Activated naive CD4-positive, alpha-beta T cell treated with anti-CD3 and anti-CD28 coated beads, Interleukin-2, amount 50 U/mL, for 24 hours (primary cell): ENCODE results near the gene ATP9B.

ENCODE experiments used
- H3K27ac Mint-ChIP-seq: one replicate; pipeline ENCODE4 v1.8.0; 2021; ENCODE audit warnings: mild to moderate bottlenecking, mixed read lengths
- H3K27me3 Mint-ChIP-seq: one replicate; pipeline ENCODE4 v1.8.0; 2021; ENCODE audit warnings: mixed read lengths
- H3K36me3 Mint-ChIP-seq: one replicate; pipeline ENCODE4 v1.8.0; 2021; ENCODE audit warnings: mixed read lengths
- H3K4me1 Mint-ChIP-seq: one replicate; pipeline ENCODE4 v1.8.0; 2021; ENCODE audit warnings: mixed read lengths
- H3K4me3 Mint-ChIP-seq: one replicate; pipeline ENCODE4 v1.8.0; 2021; ENCODE audit warnings: mild to moderate bottlenecking, mixed read lengths
- H3K9me3 Mint-ChIP-seq: one replicate; pipeline ENCODE4 v1.8.0; 2021; ENCODE audit warnings: mixed read lengths

Gene ATP9B

GRCh38 chr18:79193826-79194225 is 124.6 kb downstream of the ATP9B start:
- H3K9me3 Mint-ChIP-seq: no peaks in the 10 kb centered on the region
- no peak overlapping the region for H3K27ac Mint-ChIP-seq
- peaks cover 10% of the 10 kb centered on the region for H3K36me3 Mint-ChIP-seq
- H3K4me3 Mint-ChIP-seq: no peak overlapping the region
- no peaks in the 10 kb centered on the region for H3K27me3 Mint-ChIP-seq
- H3K4me1 Mint-ChIP-seq: no peaks in the 10 kb centered on the region

- H3K36me3 Mint-ChIP-seq: peaks cover 12% of the 10 kb centered on the region
- no peak overlapping the region for H3K27ac Mint-ChIP-seq
- H3K4me3 Mint-ChIP-seq: no peak overlapping the region
- H3K27me3 Mint-ChIP-seq: no peaks in the 10 kb centered on the region
- H3K9me3 Mint-ChIP-seq: no peaks in the 10 kb centered on the region
- peaks cover 8% of the 10 kb centered on the region for H3K4me1 Mint-ChIP-seq
These were observed 126.8 kb downstream of the ATP9B start for GRCh38 chr18:79195716-79196683.

- H3K9me3 Mint-ChIP-seq: no peaks in the 10 kb centered on the region
- H3K27me3 Mint-ChIP-seq: no peaks in the 10 kb centered on the region
- H3K4me3 Mint-ChIP-seq: no peak overlapping the region
- peaks cover 15% of the 10 kb centered on the region for H3K4me1 Mint-ChIP-seq
- H3K27ac Mint-ChIP-seq: no peak overlapping the region
- H3K36me3 Mint-ChIP-seq: peaks cover 14% of the 10 kb centered on the region
These were observed 128.3 kb downstream of the ATP9B start for GRCh38 chr18:79197531-79197930.

- no peak overlapping the region for H3K4me3 Mint-ChIP-seq
- H3K27me3 Mint-ChIP-seq: no peaks in the 10 kb centered on the region
- peaks cover 26% of the 10 kb centered on the region for H3K4me1 Mint-ChIP-seq
- no peak overlapping the region for H3K27ac Mint-ChIP-seq
- no peaks in the 10 kb centered on the region for H3K9me3 Mint-ChIP-seq
- H3K36me3 Mint-ChIP-seq: peaks cover 15% of the 10 kb centered on the region
These were observed 130.6 kb downstream of the ATP9B start for GRCh38 chr18:79199691-79200374.

- peak overlapping the region; percentile 66 for H3K27ac Mint-ChIP-seq
- H3K9me3 Mint-ChIP-seq: no peaks in the 10 kb centered on the region
- no peaks in the 10 kb centered on the region for H3K27me3 Mint-ChIP-seq
- H3K4me1 Mint-ChIP-seq: peaks cover 26% of the 10 kb centered on the region
- peaks cover 18% of the 10 kb centered on the region for H3K36me3 Mint-ChIP-seq
- H3K4me3 Mint-ChIP-seq: no peak overlapping the region
These were observed 131.5 kb downstream of the ATP9B start for GRCh38 chr18:79200546-79201268.

- peak overlapping the region; percentile 80 for H3K27ac Mint-ChIP-seq
- H3K9me3 Mint-ChIP-seq: no peaks in the 10 kb centered on the region
- no peaks in the 10 kb centered on the region for H3K27me3 Mint-ChIP-seq
- peaks cover 26% of the 10 kb centered on the region for H3K4me1 Mint-ChIP-seq
- peaks cover 17% of the 10 kb centered on the region for H3K36me3 Mint-ChIP-seq
- H3K4me3 Mint-ChIP-seq: no peak overlapping the region
These were observed 133.9 kb downstream of the ATP9B start for GRCh38 chr18:79203017-79203605.

GRCh38 chr18:79204889-79205807 is 136.0 kb downstream of the ATP9B start:
- Mint-ChIP-seq H3K27me3 (no peaks in the 10 kb centered on the region), H3K4me1 (peaks cover 24% of the 10 kb centered on the region), H3K36me3 (peaks cover 17% of the 10 kb centered on the region), H3K9me3 (no peaks in the 10 kb centered on the region), H3K27ac (no peak overlapping the region), H3K4me3 (no peak overlapping the region)

GRCh38 chr18:79206444-79206843 is 137.2 kb downstream of the ATP9B start:
- Mint-ChIP-seq H3K4me1 (peaks cover 21% of the 10 kb centered on the region), H3K27ac (no peak overlapping the region), H3K9me3 (no peaks in the 10 kb centered on the region), H3K36me3 (peaks cover 15% of the 10 kb centered on the region), H3K4me3 (no peak overlapping the region), H3K27me3 (no peaks in the 10 kb centered on the region)

- Mint-ChIP-seq H3K4me1 (peaks cover 10% of the 10 kb centered on the region), H3K27ac (no peak overlapping the region), H3K4me3 (no peak overlapping the region), H3K27me3 (no peaks in the 10 kb centered on the region), H3K9me3 (no peaks in the 10 kb centered on the region), H3K36me3 (peaks cover 11% of the 10 kb centered on the region)
These were observed 139.7 kb downstream of the ATP9B start for GRCh38 chr18:79208906-79209305.

- Mint-ChIP-seq H3K36me3 (peaks cover 8% of the 10 kb centered on the region), H3K4me3 (no peak overlapping the region), H3K9me3 (no peaks in the 10 kb centered on the region), H3K27me3 (no peaks in the 10 kb centered on the region), H3K27ac (no peak overlapping the region), H3K4me1 (peaks cover 10% of the 10 kb centered on the region)
These were observed 141.1 kb downstream of the ATP9B start for GRCh38 chr18:79210002-79210910.

GRCh38 chr18:79211844-79212243 is 142.7 kb downstream of the ATP9B start:
- Mint-ChIP-seq H3K4me3 (no peak overlapping the region), H3K9me3 (no peaks in the 10 kb centered on the region), H3K4me1 (peaks cover 10% of the 10 kb centered on the region), H3K27ac (no peak overlapping the region), H3K36me3 (peaks cover 13% of the 10 kb centered on the region), H3K27me3 (no peaks in the 10 kb centered on the region)

- Mint-ChIP-seq H3K27me3 (no peaks in the 10 kb centered on the region), H3K36me3 (peaks cover 27% of the 10 kb centered on the region), H3K4me3 (no peak overlapping the region), H3K27ac (no peak overlapping the region), H3K9me3 (no peaks in the 10 kb centered on the region), H3K4me1 (peaks cover 10% of the 10 kb centered on the region)
These were observed 144.9 kb downstream of the ATP9B start for GRCh38 chr18:79214056-79214455.

- peaks cover 28% of the 10 kb centered on the region for H3K36me3 Mint-ChIP-seq
- no peak overlapping the region for H3K27ac Mint-ChIP-seq
- H3K27me3 Mint-ChIP-seq: no peaks in the 10 kb centered on the region
- no peak overlapping the region for H3K4me3 Mint-ChIP-seq
- H3K9me3 Mint-ChIP-seq: no peaks in the 10 kb centered on the region
- peaks cover 7% of the 10 kb centered on the region for H3K4me1 Mint-ChIP-seq
These were observed 147.0 kb downstream of the ATP9B start for GRCh38 chr18:79216176-79216575.
